Endothelial cell of hepatic sinusoid (primary cell): ENCODE data around the gene KNTC1.
"Not testable (repeated sequence)": the region's sequence is repeated elsewhere in the genome, so short reads cannot be mapped to it uniquely, and the experiment has no call there.

Experiments
- in situ Hi-C: cut with HindIII; loops from 2 replicates; pipeline ENCODE4 v1.10.0; 2017; ENCODE audit warnings: low sequenced_read_pairs

KNTC1 gene

DNA sequence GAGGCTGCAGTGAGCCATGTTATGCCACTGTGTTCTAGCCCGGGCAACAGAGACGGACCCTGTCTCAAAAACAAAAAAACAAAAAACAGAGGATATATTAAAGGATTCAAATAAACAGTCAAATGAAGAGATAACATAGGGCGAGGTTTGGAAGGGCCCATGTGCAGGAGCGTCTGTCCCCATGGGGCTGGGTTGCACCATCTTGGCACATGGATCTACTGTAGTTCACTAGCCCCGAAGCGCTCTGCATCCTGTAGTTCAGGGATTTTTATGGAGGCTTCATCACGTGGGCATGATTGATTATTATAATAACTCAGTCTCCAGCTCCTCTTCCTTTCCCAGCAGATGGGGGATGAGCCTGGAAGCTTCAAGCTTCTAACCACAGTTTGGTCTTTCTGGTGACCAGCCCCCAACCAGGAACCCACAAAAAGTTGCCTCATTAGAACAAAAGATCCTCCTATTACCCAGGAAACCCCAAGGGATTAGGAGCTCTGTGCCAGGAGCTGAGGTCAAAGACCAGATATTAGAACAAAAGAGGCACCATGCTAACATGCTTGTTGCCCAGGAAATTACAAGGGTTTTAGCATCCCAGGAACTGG lies 116.3 kb downstream of the KNTC1 start:
- in situ Hi-C loops: no loop called here

DNA sequence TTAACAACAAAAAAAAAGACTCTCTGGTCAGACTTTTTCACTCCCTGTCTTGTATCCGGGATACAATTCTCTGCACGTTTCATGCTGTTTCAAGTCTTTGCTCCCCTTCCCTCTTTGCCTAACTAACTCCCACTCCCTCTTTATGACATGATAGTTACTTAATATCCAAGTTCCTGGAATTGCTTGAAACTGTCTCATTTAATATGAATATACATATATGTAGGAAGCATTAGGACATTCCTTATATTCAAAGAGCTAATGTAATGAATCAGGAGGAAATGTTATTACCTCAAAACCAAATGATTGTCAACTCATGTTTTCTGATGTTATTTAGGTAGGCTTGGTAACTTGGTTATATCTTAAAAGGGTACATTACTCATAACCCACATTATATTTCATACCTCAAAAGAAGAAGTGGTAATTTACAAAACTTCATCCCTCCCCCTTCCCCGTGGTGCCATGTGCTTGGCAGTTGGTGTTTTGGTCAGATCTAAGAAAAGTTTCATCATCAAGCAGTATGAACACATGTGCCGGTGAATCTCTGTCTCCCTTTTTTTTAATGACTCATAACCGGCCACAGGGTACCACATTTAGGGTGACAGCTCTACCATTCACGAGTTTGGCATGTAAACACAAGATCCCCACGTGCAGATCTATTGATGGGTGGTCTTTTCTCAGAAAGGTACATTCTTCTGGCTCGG lies 119.6 kb downstream of the KNTC1 start:
- in situ Hi-C loops: no loop called here

GRCh38 chr12:122651520-122652224 lies 124.6 kb downstream of the KNTC1 start:
- in situ Hi-C loops: no loop called here

DNA sequence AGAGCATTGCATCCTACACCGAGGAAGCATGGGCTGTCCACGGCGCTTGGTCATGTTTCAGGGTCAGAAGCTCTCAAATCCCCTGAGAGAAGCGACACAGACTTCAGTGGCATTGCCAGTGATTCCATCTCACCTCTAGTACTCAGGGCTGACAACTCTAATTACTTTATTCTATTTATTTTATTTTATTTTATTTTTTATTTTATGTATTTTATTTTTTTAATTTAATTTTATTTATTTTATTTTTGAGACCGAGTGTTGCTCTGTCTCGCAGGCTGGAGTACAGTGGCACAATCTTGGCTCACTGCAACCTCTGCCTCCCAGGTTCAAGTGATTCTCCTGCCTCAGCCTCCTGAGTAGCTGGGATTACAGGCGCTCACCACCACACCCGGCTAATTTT lies 126.2 kb downstream of the KNTC1 start:
- in situ Hi-C loops: not testable (repeated sequence)

DNA sequence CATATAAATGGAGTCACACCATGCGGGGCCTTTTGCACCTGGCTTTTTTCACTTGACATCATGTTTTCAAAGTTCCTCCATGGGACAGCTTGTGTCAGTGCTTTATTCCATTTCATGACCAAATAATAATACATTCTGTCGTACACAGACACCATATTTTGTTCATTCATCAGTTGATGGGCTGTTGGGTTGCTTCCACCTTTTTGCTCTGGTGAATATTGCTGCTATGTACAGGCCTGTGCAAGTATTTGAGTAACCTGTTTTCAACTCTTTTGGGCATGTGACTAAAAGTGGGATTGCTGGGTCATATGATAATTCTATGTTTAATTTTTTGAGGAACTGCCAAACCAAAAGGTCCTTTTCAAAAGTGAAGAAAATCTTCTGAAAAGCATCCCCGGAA lies 129.2 kb downstream of the KNTC1 start:
- in situ Hi-C loops: no loop called here

DNA sequence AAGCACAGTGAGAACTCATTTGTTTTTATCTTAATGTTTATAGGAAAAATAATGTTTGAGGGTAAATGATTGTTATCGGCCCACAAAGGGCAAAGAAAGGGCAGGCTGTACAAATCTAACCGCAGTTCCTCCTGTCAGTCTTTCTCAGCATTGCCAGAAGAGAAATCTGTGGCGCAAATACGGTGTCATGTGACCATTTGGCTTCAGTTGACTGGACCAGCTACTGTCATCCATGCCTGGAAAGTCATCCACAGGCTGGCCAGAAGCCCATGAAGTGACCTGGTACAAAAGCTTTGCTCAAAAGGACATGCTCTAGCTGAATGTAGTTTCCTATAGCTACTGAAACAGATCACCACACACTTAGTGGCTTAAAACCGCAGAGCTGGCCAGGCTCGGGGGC lies 132.5 kb downstream of the KNTC1 start:
- in situ Hi-C loops: no loop called here

DNA sequence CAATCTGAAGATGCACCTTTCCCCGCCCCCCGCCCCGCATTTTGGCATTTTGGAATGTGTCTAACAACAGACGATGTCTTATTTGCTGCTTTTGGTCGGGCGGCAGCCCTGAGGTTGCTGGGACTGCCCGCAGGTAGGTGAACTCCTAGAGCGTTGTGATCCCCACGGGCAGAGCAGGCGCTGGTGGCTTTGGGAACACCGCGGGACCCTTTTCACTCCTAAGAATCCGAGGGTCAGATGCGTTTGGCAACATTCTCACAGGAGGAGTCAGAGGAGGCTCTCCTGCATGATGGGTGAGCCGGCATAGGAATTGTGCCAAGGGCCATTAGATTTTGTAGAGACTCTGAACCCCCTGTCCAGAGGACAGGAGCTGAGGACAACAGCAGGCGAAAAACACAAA lies 134.2 kb downstream of the KNTC1 start:
- in situ Hi-C loops: loop anchor here (5.0 kb wide), 1 partner anchor 319 kb away; no protein-coding TSS in a partner anchor

DNA sequence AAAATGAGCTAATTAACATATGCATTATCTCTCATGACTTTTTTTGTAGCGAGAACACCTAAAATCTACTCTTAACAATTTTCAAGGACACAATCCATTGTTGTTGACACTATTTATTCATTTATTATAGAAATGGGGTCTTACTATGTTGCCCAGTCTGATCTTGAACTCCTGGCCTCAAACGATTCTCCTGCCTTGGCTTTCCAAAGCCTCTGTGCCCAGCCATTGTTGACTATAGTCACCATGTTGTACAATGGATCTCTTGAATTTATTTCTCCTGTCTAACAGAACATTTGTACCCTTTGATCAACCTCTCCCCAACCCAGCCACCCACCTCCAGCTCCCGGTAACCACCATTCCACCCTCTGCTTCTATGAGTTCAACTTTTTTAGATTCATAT lies 134.9 kb downstream of the KNTC1 start:
- in situ Hi-C loops: loop anchor here (5.0 kb wide), 1 partner anchor 320 kb away; no protein-coding TSS in a partner anchor

DNA sequence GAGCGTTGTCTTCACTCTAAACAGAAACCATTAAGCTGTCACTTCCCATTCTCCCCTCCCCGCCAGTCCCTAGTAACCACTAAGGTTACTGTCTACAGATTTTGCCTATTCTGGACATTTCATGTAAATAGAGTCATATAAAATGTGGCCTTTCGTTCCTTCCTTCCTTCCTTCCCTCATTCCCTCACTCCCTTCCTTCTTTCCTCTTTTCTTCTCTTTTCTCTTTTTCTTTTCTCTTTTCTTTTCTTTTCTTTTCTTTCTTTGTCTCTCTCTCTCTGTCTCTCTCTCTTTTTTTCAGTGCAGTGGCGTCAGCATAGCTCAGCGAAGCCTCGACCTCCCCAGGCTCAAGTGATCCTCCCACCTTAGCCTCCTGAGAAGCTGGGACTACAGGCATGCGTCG lies 138.3 kb downstream of the KNTC1 start:
- in situ Hi-C loops: no loop called here

- in situ Hi-C loops: no loop called here
Observed at GRCh38 chr12:122665759-122666158, 138.7 kb downstream of the KNTC1 start.

- in situ Hi-C loops: no loop called here
Observed at GRCh38 chr12:122668268-122668667, 141.2 kb downstream of the KNTC1 start.

- in situ Hi-C loops: no loop called here
Observed at GRCh38 chr12:122669397-122670070, 142.5 kb downstream of the KNTC1 start.

DNA sequence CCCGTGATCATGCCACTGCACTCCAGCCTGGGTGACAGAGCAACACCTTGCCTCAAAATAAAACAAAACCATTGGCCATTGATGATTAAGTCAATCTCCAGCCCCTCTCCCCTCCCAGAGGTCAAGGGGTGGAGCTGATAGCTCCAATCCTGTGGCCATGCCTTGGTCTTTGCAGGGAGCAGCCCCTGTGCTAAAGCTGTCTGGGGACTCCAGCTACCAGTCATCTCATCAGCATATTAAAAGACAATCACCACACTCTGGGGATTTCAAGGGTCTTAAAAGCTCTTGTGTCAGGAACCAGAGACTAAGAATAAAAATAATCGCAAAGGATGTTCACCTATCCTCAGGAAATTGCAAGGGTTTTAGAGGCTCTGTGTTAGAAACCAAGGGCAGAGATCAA lies 145.5 kb downstream of the KNTC1 start:
- in situ Hi-C loops: no loop called here
